Heart right ventricle (tissue), 16 donors: ENCODE data around the gene SCRN3. TPM values are rescaled to one million over a fixed set of nuclear protein-coding genes. Genes with fewer than 3 reads are reported as not detected.
"Not testable (repeated sequence)": the region's sequence is repeated elsewhere in the genome, so short reads cannot be mapped to it uniquely, and the experiment has no call there.

Experiments used
- ATAC-seq, 8 donors: fragments of 200-7000 bp; cut with Tn5 transposase; one replicate each; pipeline ENCODE4 v1.9.1; 2020; ENCODE audit warnings: mild to moderate bottlenecking in 8 of 8, moderate library complexity in 8 of 8, moderate number of reproducible peaks in 1 of 8
- DNase-seq, 2 donors: peaks; one replicate each; pipeline ENCODE4 v3.0.0-alpha.2; 2020
- H3K27ac ChIP-seq, 10 donors: fragments of 200-600 bp; sonication (generic) in 2 of 10; one replicate each; pipeline versions ENCODE4 v1.5.0 to v1.8.0; 2020 to 2022; ENCODE audit warnings: mild to moderate bottlenecking in 3 of 10
- H3K27me3 ChIP-seq, 7 donors: fragments of 200-600 bp; one replicate each; pipeline ENCODE4 v1.8.0; 2021 to 2022; ENCODE audit warnings: mild to moderate bottlenecking in 2 of 7
- H3K36me3 ChIP-seq, 9 donors: fragments of 200-600 bp; sonication (generic) in 1 of 9; one replicate each; pipeline versions ENCODE4 v1.5.0 to v1.8.0; 2020 to 2022; ENCODE audit warnings: mild to moderate bottlenecking in 2 of 9
- H3K4me1 ChIP-seq, 9 donors: fragments of 200-600 bp; sonication (generic) in 1 of 9; one replicate each; pipeline versions ENCODE4 v1.5.0 to v1.8.0; 2020 to 2022; ENCODE audit warnings: mild to moderate bottlenecking in 4 of 9
- H3K4me3 ChIP-seq, 10 donors: fragments of 200-600 bp; sonication (generic) in 2 of 10; one replicate each; pipeline versions ENCODE4 v1.5.0 to v1.8.0; 2020 to 2022; ENCODE audit warnings: mild to moderate bottlenecking in 7 of 10, moderate library complexity in 2 of 10
- H3K9me3 ChIP-seq, 11 donors: fragments of 200-600 bp in 10 of 11; sonication (generic) in 2 of 11; one replicate each; pipeline versions ENCODE4 v1.5.0 to v1.8.0; 2013 to 2022; ENCODE audit warnings: mild to moderate bottlenecking in 2 of 11, control low read depth in 1 of 11, moderate library complexity in 1 of 11
- WGBS, 2 donors: extraction: QIAGEN DNeasy Blood & Tissue Kit; methylation state at CpG; one replicate each; pipeline ENCODE4 v1.1.7; 2013; ENCODE audit warnings: inconsistent platforms in 1 of 2; 5-methylcytosine and 5-hydroxymethylcytosine counted together
- intact Hi-C, 10 donors: fragments of 100-400 bp; cut with DNase I; formaldehyde crosslinking; loops; one replicate each; pipeline versions ENCODE4 v1.11.1 to v1.14.2; 2022
- polyA plus RNA-seq, 2 donors: library from polyadenylated mRNA; stranded (reverse); fragments of 200-250 nt; gene quantifications; one replicate each; pipeline ENCODE4 v1.2.3, GENCODE V29; 2013
- total RNA-seq, 10 donors: library from RNA; stranded (reverse); fragmentation: NEBNext Ultra II Directional in 3 of 10; extraction: Animal tissue kit (Norgen Biotek cat#: 25700) in 3 of 10; gene quantifications; one replicate each; pipeline versions ENCODE4 v1.2.1 to v1.2.4, GENCODE V29; 2021 to 2023
- TF ChIP-seq, protein P1 (sequence below), 9 donors: fragments of 200-600 bp; sonication (generic) in 2 of 9; IDR thresholded peaks; one replicate each; pipeline versions ENCODE4 v1.5.0 to v1.8.0; 2021 to 2022; ENCODE audit warnings: antibody characterized with exemption in 9 of 9, mild to moderate bottlenecking in 5 of 9, moderate library complexity in 1 of 9
- donor health status: Arrhythmogenic right ventricular cardiomyopathy.
- donor health status: ischemic (EF 13 %, LVEDD 7.1; RV severe dilation, severe dysfunction).
- donor health status: healthy with polysubstance abuse.
- donor health status: DM: no; HTN: yes; CAD: no.
- donor health status: DM: no; HTN: no; CAD: no.
- donor health status: ischemic (EF 25% LVEDD 6.9; RV normal size, moderate dysfunction).
- donor health status: ischemic (EF 25% LVEDD 5.7; RV mildly dilated, moderate dysfunction).
- donor health status: healthy.
- donor health status: DM: yes; HTN: yes; CAD: no.
- donor health status: Ischemic cardiomyopathy.
- donor health status: ischemic (EF 35%, LVEDD 5.7; RV mildly dilated, moderate dysfunction).
- donor health status: nonischemic (EF 11% LVEDD 7.7; RV severe dilation, severe dysfunction).
- donor health status: DM: yes; HTN: yes; CAD: no.
- donor health status: PGD.
- donor health status: ischemic (EF 29% LVEDD 5.4; RV normal size, mild dysfunction).
- donor health status: nonischemic (EF 23%, LVEDD 6.1; RV moderate dilation, normal function).

Gene SCRN3
- total and polyA plus RNA-seq, 12 donors: 10.3 to 57.0 (median 43.4) TPM

GRCh38 chr2:174400853-174401252, 5.3 kb downstream of the SCRN3 start:
- ATAC-seq: no peak
- peaks cover 0 to 16% (median 10%) of the 10 kb centered on the region in 9 donors for H3K4me1 ChIP-seq
- no peaks in the 10 kb centered on the region for H3K9me3 ChIP-seq
- no peaks in the 10 kb centered on the region for H3K27me3 ChIP-seq
- no peak for DNase-seq
- H3K27ac ChIP-seq: no peak overlapping the region
- TF ChIP-seq, protein P1, sequence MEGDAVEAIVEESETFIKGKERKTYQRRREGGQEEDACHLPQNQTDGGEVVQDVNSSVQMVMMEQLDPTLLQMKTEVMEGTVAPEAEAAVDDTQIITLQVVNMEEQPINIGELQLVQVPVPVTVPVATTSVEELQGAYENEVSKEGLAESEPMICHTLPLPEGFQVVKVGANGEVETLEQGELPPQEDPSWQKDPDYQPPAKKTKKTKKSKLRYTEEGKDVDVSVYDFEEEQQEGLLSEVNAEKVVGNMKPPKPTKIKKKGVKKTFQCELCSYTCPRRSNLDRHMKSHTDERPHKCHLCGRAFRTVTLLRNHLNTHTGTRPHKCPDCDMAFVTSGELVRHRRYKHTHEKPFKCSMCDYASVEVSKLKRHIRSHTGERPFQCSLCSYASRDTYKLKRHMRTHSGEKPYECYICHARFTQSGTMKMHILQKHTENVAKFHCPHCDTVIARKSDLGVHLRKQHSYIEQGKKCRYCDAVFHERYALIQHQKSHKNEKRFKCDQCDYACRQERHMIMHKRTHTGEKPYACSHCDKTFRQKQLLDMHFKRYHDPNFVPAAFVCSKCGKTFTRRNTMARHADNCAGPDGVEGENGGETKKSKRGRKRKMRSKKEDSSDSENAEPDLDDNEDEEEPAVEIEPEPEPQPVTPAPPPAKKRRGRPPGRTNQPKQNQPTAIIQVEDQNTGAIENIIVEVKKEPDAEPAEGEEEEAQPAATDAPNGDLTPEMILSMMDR (IDR thresholded peaks at IDR 0.05): no peak
- peaks cover 0 to 48% (median 10%) of the 10 kb centered on the region in 9 donors for H3K36me3 ChIP-seq
- intact Hi-C loops: no loop called here
- H3K4me3 ChIP-seq: no peak overlapping the region

- ATAC-seq (no peak), DNase-seq (no peak)
- Histone ChIP-seq H3K4me1 (peaks cover 0 to 4% (median 0%) of the 10 kb centered on the region in 9 donors), H3K9me3 (no peaks in the 10 kb centered on the region), H3K27ac (no peak overlapping the region), H3K27me3 (no peaks in the 10 kb centered on the region), H3K4me3 (no peak overlapping the region), H3K36me3 (peaks cover 0 to 48% (median 10%) of the 10 kb centered on the region in 9 donors)
- TF ChIP-seq, protein P1 (IDR thresholded peaks at IDR 0.05): no peak
- intact Hi-C loops: no loop called here
These were observed 8.1 kb downstream of the SCRN3 start for GRCh38 chr2:174403628-174404027.

DNA sequence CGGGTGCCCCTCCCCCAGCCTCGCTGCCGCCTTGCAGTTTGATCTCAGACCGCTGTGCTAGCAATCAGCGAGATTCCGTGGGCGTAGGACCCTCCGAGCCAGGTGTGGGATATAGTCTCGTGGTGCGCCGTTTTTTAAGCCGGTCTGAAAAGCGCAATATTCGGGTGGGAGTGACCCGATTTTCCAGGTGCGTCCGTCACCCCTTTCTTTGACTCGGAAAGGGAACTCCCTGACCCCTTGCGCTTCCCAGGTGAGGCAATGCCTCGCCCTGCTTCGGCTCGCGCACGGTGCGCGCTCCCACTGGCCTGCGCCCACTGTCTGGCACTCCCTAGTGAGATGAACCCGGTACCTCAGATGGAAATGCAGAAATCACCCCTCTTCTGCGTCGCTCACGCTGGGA, 14.5 kb downstream of the SCRN3 start:
- H3K9me3 ChIP-seq, H3K4me1 ChIP-seq, H3K27me3 ChIP-seq, intact Hi-C loops, H3K27ac ChIP-seq, H3K4me3 ChIP-seq, ATAC-seq, DNase-seq: not testable (repeated sequence)
- 84 to 89% methylated on average over 13 to 20 of the region's 31 CpGs for WGBS, 2 donors
- H3K36me3 ChIP-seq: peaks cover 0 to 42% (median 8%) of the 10 kb centered on the region in 9 donors

DNA sequence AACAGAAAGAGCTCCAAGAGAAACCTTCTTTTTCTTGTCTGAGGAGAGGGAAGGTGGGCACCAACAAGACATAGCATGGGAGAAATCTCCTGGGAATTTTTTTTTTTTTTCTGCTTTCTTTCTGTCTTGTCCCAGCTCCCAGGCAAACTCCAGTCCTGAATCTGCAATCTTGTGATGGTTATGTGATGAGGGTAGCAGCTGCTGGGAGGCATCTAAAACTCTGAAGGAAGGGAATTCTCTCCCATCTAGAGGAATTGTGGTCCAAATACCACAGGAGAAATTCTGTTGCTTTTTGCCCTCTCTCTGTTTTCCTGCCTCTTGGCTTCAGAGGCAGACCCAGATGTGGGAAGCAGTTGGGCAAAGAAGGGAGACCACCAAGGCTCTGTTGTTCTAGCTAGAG, 16.7 kb downstream of the SCRN3 start:
- TF ChIP-seq, protein P1 (IDR thresholded peaks at IDR 0.05): no peak
- DNase-seq (no peak), ATAC-seq (no peak)
- H3K4me3 ChIP-seq: no peak overlapping the region
- H3K27me3 ChIP-seq: no peaks in the 10 kb centered on the region
- H3K36me3 ChIP-seq: peaks cover 0 to 60% (median 8%) of the 10 kb centered on the region in 9 donors
- intact Hi-C loops: no loop called here
- no peak overlapping the region for H3K27ac ChIP-seq
- no peaks in the 10 kb centered on the region for H3K4me1 ChIP-seq
- no peaks in the 10 kb centered on the region for H3K9me3 ChIP-seq

DNA sequence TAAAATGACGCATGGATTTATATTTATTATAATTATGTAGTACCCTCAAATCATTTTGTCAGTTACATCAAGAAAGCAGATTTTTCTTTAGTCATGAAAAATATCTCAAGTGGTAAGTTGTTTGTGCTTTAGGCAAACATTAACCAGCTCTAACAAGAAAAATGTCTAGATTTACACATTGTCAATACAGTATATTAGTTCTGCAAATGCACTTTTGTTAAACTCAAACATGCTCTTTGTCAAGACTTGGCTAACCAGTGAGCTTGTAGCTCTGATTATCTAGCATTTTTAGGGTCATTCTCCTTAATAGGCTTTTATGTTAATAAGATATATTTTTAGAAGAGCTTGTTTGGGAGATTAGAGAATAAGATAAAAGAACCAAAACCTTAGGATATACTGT, 32.7 kb downstream of the SCRN3 start:
- peaks cover 0 to 66% (median 21%) of the 10 kb centered on the region in 9 donors for H3K36me3 ChIP-seq
- no peaks in the 10 kb centered on the region for H3K27me3 ChIP-seq
- no peak overlapping the region for H3K27ac ChIP-seq
- DNase-seq (no peak), ATAC-seq (no peak)
- intact Hi-C loops: no loop called here
- H3K4me1 ChIP-seq: no peaks in the 10 kb centered on the region
- no peaks in the 10 kb centered on the region for H3K9me3 ChIP-seq
- H3K4me3 ChIP-seq: no peak overlapping the region
- TF ChIP-seq, protein P1 (IDR thresholded peaks at IDR 0.05): no peak
- WGBS, 2 donors: 96 to 99% methylated on average over 1 of the region's 1 CpG
